H1 (cell line): Measurements from ENCODE around the gene C5orf22. TPM values are rescaled to one million over a fixed set of nuclear protein-coding genes. Genes with fewer than 3 reads are reported as not detected.

ENCODE experiments used
- CTCF ChIA-PET: fragments of 300-600 bp; sonication (Branson Sonifier 250); formaldehyde crosslinking; loops from one replicate; lab custom pipeline; 2021; ENCODE audit not compliant: partially characterized antibody; lab: Charles Lee
- POLR2A ChIA-PET: fragments of 300-600 bp; sonication (Branson Sonifier 250); formaldehyde crosslinking; loops from one replicate; lab custom pipeline; 2021; ENCODE audit warnings: inconsistent platforms; ENCODE audit not compliant: partially characterized antibody; lab: Charles Lee
- DNase-seq, 2 experiments: peaks; one replicate each; pipeline versions ENCODE4 v3.0.0 to v3.0.0-alpha.2; 2010 to 2022; ENCODE audit warnings: low spot score in 2 of 2, low read depth in 1 of 2, mixed read lengths in 1 of 2
- FAIRE-seq: peaks from 2 replicates; lab custom pipeline; 2011; peaks lifted over from hg19 to GRCh38; lab: Jason Lieb, UNC
- H2AFZ ChIP-seq: 2 replicates; pipeline ENCODE4 v1.8.1; 2012; ENCODE audit warnings: low read length, inconsistent platforms
- H2AK5ac ChIP-seq: 2 replicates; pipeline ENCODE4 v1.6.1; 2013; ENCODE audit warnings: low read depth, low read length
- H2BK120ac ChIP-seq: replicated peaks from 2 replicates; pipeline ENCODE3; 2013; ENCODE audit warnings: low read depth, low read length, inconsistent platforms
- H2BK12ac ChIP-seq: 2 replicates; pipeline ENCODE4 v1.6.1; 2013; ENCODE audit warnings: low read depth, low read length
- H2BK15ac ChIP-seq: 2 replicates; pipeline ENCODE4 v1.6.1; 2013; ENCODE audit warnings: low read length
- H2BK20ac ChIP-seq: 2 replicates; pipeline ENCODE4 v1.6.1; 2013; ENCODE audit warnings: low read length
- H2BK5ac ChIP-seq: 2 replicates; pipeline ENCODE4 v1.6.1; 2013; ENCODE audit warnings: low read depth, low read length
- H3K14ac ChIP-seq: 2 replicates; pipeline ENCODE4 v1.6.1; 2013; ENCODE audit warnings: inconsistent platforms; ENCODE audit not compliant: insufficient read length
- H3K18ac ChIP-seq: 2 replicates; pipeline ENCODE4 v1.6.1; 2013; ENCODE audit warnings: low read length; ENCODE audit errors: extremely low read depth
- H3K23ac ChIP-seq: 2 replicates; pipeline ENCODE4 v1.6.1; 2013; ENCODE audit warnings: inconsistent platforms; ENCODE audit not compliant: insufficient read length
- H3K23me2 ChIP-seq: 2 replicates; pipeline ENCODE4 v1.6.1; 2013; ENCODE audit warnings: low read depth, low read length
- H3K27ac ChIP-seq: 2 replicates; pipeline ENCODE4 v1.6.1; 2011; ENCODE audit warnings: low read depth, low read length, inconsistent platforms
- H3K27me3 ChIP-seq, 4 experiments: replicated peaks in 1 of 4; 1 replicate in 1 of 4; 2 replicates in 3 of 4; pipeline versions ENCODE4 v1.6.1 to v1.8.1; 2011 to 2013; ENCODE audit warnings: low read length in 3 of 4, mild to moderate bottlenecking in 3 of 4, inconsistent platforms in 2 of 4, mixed read lengths in 2 of 4, moderate library complexity in 1 of 4; ENCODE audit not compliant: control insufficient read depth in 3 of 4, insufficient read depth in 3 of 4; ENCODE audit errors: extremely low read depth in 1 of 4
- H3K36me3 ChIP-seq, 4 experiments: 2 replicates each; pipeline versions ENCODE4 v1.6.1 to v1.8.1; 2011 to 2013; ENCODE audit warnings: mild to moderate bottlenecking in 4 of 4, low read length in 3 of 4, moderate library complexity in 2 of 4, control low read depth in 1 of 4, inconsistent platforms in 1 of 4; ENCODE audit not compliant: insufficient read depth in 4 of 4, control insufficient read depth in 2 of 4
- H3K4ac ChIP-seq: replicated peaks from 2 replicates; pipeline ENCODE3; 2013; ENCODE audit warnings: low read length, low read depth, mixed read lengths, inconsistent platforms; ENCODE audit not compliant: insufficient read length
- H3K4me1 ChIP-seq, 4 experiments: replicated peaks in 1 of 4; 1 replicate in 1 of 4; 2 replicates in 3 of 4; pipeline versions ENCODE4 v1.6.1 to v1.8.1; 2011 to 2013; ENCODE audit warnings: low read length in 3 of 4, inconsistent platforms in 2 of 4, mixed read lengths in 1 of 4; ENCODE audit not compliant: insufficient read depth in 4 of 4, control insufficient read depth in 3 of 4
- H3K4me2 ChIP-seq, 2 experiments: 2 replicates each; pipeline versions ENCODE4 v1.6.1 to v1.8.1; 2011 to 2013; ENCODE audit warnings: low read depth in 2 of 2, low read length in 2 of 2, control low read depth in 1 of 2, inconsistent platforms in 1 of 2, mild to moderate bottlenecking in 1 of 2; ENCODE audit not compliant: insufficient read depth in 1 of 2
- H3K4me3 ChIP-seq, 4 experiments: fragments of 200-600, 300-600 bp in 1 of 4; sonication (generic), shearing (Covaris generic), sonication (Bioruptor Twin) in 1 of 4; 2 replicates each; pipeline versions ENCODE4 v1.5.1 to v1.8.1; 2011 to 2016; ENCODE audit warnings: low read length in 4 of 4, low read depth in 3 of 4, control low read depth in 2 of 4, inconsistent platforms in 2 of 4, mild to moderate bottlenecking in 2 of 4, mixed read lengths in 1 of 4, moderate library complexity in 1 of 4; ENCODE audit not compliant: insufficient read depth in 2 of 4; ENCODE audit errors: extremely low read depth in 1 of 4
- H3K56ac ChIP-seq: replicated peaks from 2 replicates; pipeline ENCODE3; 2013; ENCODE audit warnings: low read depth, mild to moderate bottlenecking, mixed read lengths, low read length, inconsistent platforms; ENCODE audit not compliant: insufficient read length
- H3K79me1 ChIP-seq: 2 replicates; pipeline ENCODE4 v1.6.1; 2013; ENCODE audit warnings: low read depth, low read length, control low read depth
- H3K79me2 ChIP-seq, 2 experiments: 2 replicates each; pipeline versions ENCODE4 v1.6.1 to v1.8.1; 2012 to 2013; ENCODE audit warnings: low read length in 2 of 2, mild to moderate bottlenecking in 2 of 2, inconsistent platforms in 1 of 2; ENCODE audit not compliant: insufficient read depth in 2 of 2, control insufficient read depth in 1 of 2
- H3K9ac ChIP-seq, 4 experiments: replicated peaks in 1 of 4; 1 replicate in 1 of 4; 2 replicates in 3 of 4; pipeline versions ENCODE4 v1.6.1 to v1.8.1; 2011 to 2013; ENCODE audit warnings: low read depth in 3 of 4, low read length in 3 of 4, control low read depth in 2 of 4, mild to moderate bottlenecking in 2 of 4, moderate library complexity in 2 of 4, inconsistent platforms in 1 of 4; ENCODE audit errors: extremely low read depth in 1 of 4
- H3K9me3 ChIP-seq, 2 experiments: 2 replicates each; pipeline versions ENCODE4 v1.6.1 to v1.8.1; 2012 to 2013; ENCODE audit warnings: mild to moderate bottlenecking in 2 of 2, moderate library complexity in 2 of 2, control low read depth in 1 of 2, inconsistent platforms in 1 of 2, low read depth in 1 of 2, low read length in 1 of 2, mixed read lengths in 1 of 2; ENCODE audit not compliant: insufficient read depth in 2 of 2
- H4K20me1 ChIP-seq, 2 experiments: replicated peaks in 1 of 2; 2 replicates each; pipeline versions ENCODE3 to v1.8.1; 2011 to 2013; ENCODE audit warnings: inconsistent platforms in 2 of 2, low read length in 2 of 2, mild to moderate bottlenecking in 1 of 2; ENCODE audit not compliant: insufficient read depth in 2 of 2, control insufficient read depth in 1 of 2
- H4K5ac ChIP-seq: 2 replicates; pipeline ENCODE4 v1.6.1; 2013; ENCODE audit warnings: low read length, low read depth, mixed read lengths, inconsistent platforms; ENCODE audit not compliant: insufficient read length
- H4K8ac ChIP-seq: 2 replicates; pipeline ENCODE4 v1.8.0; 2013; ENCODE audit warnings: mild to moderate bottlenecking, moderate library complexity, low read length, inconsistent platforms; ENCODE audit not compliant: insufficient read depth; ENCODE audit errors: extremely low read depth
- H4K91ac ChIP-seq: replicated peaks from 2 replicates; pipeline ENCODE3; 2013; ENCODE audit warnings: low read length, mixed read lengths, inconsistent platforms; ENCODE audit not compliant: insufficient read length
- ASH2L ChIP-seq: fragments of 200-600, 300-600 bp; sonication (generic); IDR thresholded peaks from one replicate; pipeline ENCODE4 v1.7.1; 2017; ENCODE audit warnings: low read length
- BACH1 ChIP-seq: IDR thresholded peaks from 2 replicates; pipeline ENCODE4 v1.6.1; 2012; ENCODE audit warnings: low read length, improper control_type of control experiment
- BRCA1 ChIP-seq: IDR thresholded peaks from 2 replicates; pipeline ENCODE4 v1.6.1; 2012; ENCODE audit warnings: low read depth, low read length, improper control_type of control experiment
- HDAC6 ChIP-seq: IDR thresholded peaks from one replicate; pipeline ENCODE4 v1.7.1; 2012; ENCODE audit warnings: low read depth, mild to moderate bottlenecking, inconsistent platforms, low read length, moderate library complexity
- SUZ12 ChIP-seq: fragments of 200-600 bp; sonication (generic); IDR thresholded peaks from 2 replicates; pipeline ENCODE4 v1.6.1; 2012; ENCODE audit warnings: mild to moderate bottlenecking, inconsistent platforms, low read length, moderate library complexity, mixed read lengths
- WGBS, 2 experiments: shearing (Covaris generic) in 1 of 2; methylation state at CpG; one replicate each; pipeline versions ENCODE4 v1.1.6 to v1.1.7; 2013 to 2015; ENCODE audit warnings: low lambda C conversion rate in 2 of 2, mixed read lengths in 2 of 2, inconsistent platforms in 1 of 2, low coverage in 1 of 2, missing lambda C conversion rate in 1 of 2; ENCODE audit not compliant: insufficient replicate concordance in 2 of 2, insufficient coverage in 1 of 2, insufficient read length in 1 of 2; ENCODE audit errors: extremely low coverage in 1 of 2, missing lambda C conversion rate in 1 of 2; 5-methylcytosine and 5-hydroxymethylcytosine counted together
- polyA plus RNA-seq, 7 experiments: library from polyadenylated mRNA; depleted of rRNA in 3 of 7; stranded (reverse) in 5 of 7; unstranded in 2 of 7; fragments of >200 nt in 5 of 7; fragments of 200-250 nt in 2 of 7; gene quantifications; 1 replicate in 5 of 7; 2 replicates in 1 of 7; 4 replicates in 1 of 7; pipeline versions ENCODE4 v1.2.1 to v1.2.3, GENCODE V29; 2011 to 2013; ENCODE audit warnings: missing spikeins in 2 of 7, mixed read lengths in 2 of 7
- total RNA-seq: library from RNA; stranded (reverse); fragmentation: NEBNext Ultra II Directional; extraction: Animal tissue kit (Norgen Biotek cat#: 25700); gene quantifications from 2 replicates; pipeline ENCODE4 v1.2.1, GENCODE V29; 2021

C5orf22 gene
- total and polyA plus RNA-seq, 2 of the 8 experiments (the other 6 are each of a cell fraction or from before 2014, with no cell fraction given), result 19.6 to 36.2 TPM

DNA sequence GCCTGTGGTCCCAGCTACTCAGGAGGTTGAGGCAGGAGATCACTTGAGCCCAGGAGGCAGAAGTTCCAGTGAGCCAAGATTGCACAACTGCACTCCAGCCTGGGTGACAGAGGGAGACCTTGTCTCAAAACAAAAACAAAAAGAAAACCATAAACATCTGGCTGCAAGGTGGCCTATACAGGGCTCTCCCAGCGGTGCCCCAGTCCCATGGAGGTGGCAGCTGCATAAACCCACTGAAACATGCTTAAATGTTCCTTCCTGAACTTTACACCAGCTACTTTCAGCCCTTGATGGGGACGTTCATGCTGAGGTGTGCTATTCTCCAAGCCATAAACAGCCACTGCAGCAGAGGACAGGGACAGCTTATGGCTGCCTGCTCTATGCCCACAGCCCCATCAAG, 35.8 kb upstream of the C5orf22 start:
- Histone ChIP-seq H3K27me3 (no peaks in the 10 kb centered on the region), H2BK120ac (no peak overlapping the region), H2BK5ac (no peak overlapping the region), H3K79me2 (no peaks in the 10 kb centered on the region), H3K79me1 (no peaks in the 10 kb centered on the region), H4K8ac (no peak overlapping the region), H2AFZ (no peak overlapping the region), H3K9ac (no peak overlapping the region), H3K4me2 (no peak overlapping the region), H3K23me2 (no peaks in the 10 kb centered on the region; the same call in 1 of the 2 replicates), H4K5ac (no peak overlapping the region), H3K14ac (no peak overlapping the region), H3K4me3 (no peak overlapping the region), H4K91ac (no peak overlapping the region), H3K4me1 (peaks cover 0 to 4% (median 0%) of the 10 kb centered on the region in 4 experiments; a peak in 1 of 7 replicates), H3K56ac (no peak overlapping the region), H3K36me3 (peaks cover 8 to 69% (median 51%) of the 10 kb centered on the region in 4 experiments; a peak in 7 of 8 replicates), H3K9me3 (no peaks in the 10 kb centered on the region), H4K20me1 (peaks cover 0 to 6% of the 10 kb centered on the region in 2 experiments), H3K27ac (no peak overlapping the region), H3K23ac (no peak overlapping the region), H2BK15ac (no peak overlapping the region), H2BK20ac (no peak overlapping the region), H2AK5ac (no peak overlapping the region), H3K18ac (no peak overlapping the region), H3K4ac (no peak overlapping the region), H2BK12ac (no peak overlapping the region)
- 88% methylated on average over 2 of the region's 2 CpGs; no CpG with 5 or more reads in 1 of the 2 experiments for WGBS, 2 experiments
- POLR2A ChIA-PET, result interaction anchor here (0.9 to 1.3 kb wide), 2 partner anchors 24 to 36 kb away, joined by 3 to 4 read pairs; partner anchors contain the start of genes C5orf22 and DROSHA
- CTCF ChIA-PET, result interaction anchor here (0.6 kb wide), 1 partner anchor 96 kb away, joined by 3 read pairs; no protein-coding TSS in a partner anchor
- DNase-seq (no peak), FAIRE-seq (no peak)
- TF ChIP-seq HDAC6 (no peak), SUZ12 (no peak), ASH2L (no peak), BACH1 (no peak), BRCA1 (no peak)
